Mucosa of rectum (tissue), 2 donors: Measurements from ENCODE around the gene NUBPL.
"Not testable (repeated sequence)": the region's sequence is repeated elsewhere in the genome, so short reads cannot be mapped to it uniquely, and the experiment has no call there.

Experiments used
- H3K27ac ChIP-seq, 2 donors: one replicate each; pipeline ENCODE4 v1.7.0; 2013; ENCODE audit warnings: inconsistent platforms in 2 of 2, low read depth in 2 of 2, low read length in 2 of 2
- H3K27me3 ChIP-seq, 2 donors: one replicate each; pipeline ENCODE4 v1.7.0; 2013; ENCODE audit warnings: low read length in 2 of 2; ENCODE audit not compliant: control insufficient read depth in 2 of 2, insufficient read depth in 2 of 2
- H3K36me3 ChIP-seq, 2 donors: one replicate each; pipeline ENCODE4 v1.7.0; 2013; ENCODE audit warnings: low read length in 2 of 2; ENCODE audit not compliant: control insufficient read depth in 2 of 2, insufficient read depth in 2 of 2
- H3K4me1 ChIP-seq, 2 donors: one replicate each; pipeline ENCODE4 v1.7.0; 2013; ENCODE audit warnings: low read length in 2 of 2, mild to moderate bottlenecking in 1 of 2; ENCODE audit not compliant: control insufficient read depth in 2 of 2, insufficient read depth in 2 of 2
- H3K4me3 ChIP-seq, 2 donors: one replicate each; pipeline ENCODE4 v1.7.0; 2013; ENCODE audit warnings: low read length in 2 of 2
- H3K9ac ChIP-seq, 2 donors: one replicate each; pipeline ENCODE4 v1.7.0; 2013; ENCODE audit warnings: low read length in 2 of 2, low read depth in 1 of 2, mild to moderate bottlenecking in 1 of 2
- H3K9me3 ChIP-seq, 2 donors: one replicate each; pipeline ENCODE4 v1.7.0; 2013; ENCODE audit warnings: low read length in 2 of 2; ENCODE audit not compliant: control insufficient read depth in 2 of 2
- donor health status: healthy.
- donor health status: Normal muscosa, but diverticular disease.

Gene NUBPL

DNA sequence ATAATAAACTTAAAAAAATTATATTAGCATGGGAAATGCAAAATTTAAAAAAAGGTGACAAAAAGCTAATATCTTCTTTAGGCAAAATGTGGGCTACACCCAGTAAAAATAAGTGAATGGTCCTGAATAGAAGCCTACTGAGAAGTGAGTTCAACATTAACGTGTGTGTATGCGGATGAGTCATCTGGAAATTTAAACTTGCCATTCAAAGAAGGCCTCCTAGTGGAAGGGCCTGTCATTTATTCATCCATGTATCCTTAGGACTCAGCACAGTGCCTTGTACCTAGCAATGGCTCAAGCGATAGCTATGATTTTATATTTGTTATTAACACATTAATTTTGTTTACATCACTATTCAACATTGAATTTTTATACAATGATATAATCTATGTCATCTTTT is 226.2 kb downstream of the NUBPL start:
- H3K36me3 ChIP-seq, result no peaks in the 10 kb centered on the region
- H3K4me3 ChIP-seq, result no peak overlapping the region
- no peaks in the 10 kb centered on the region for H3K27me3 ChIP-seq
- H3K27ac ChIP-seq, result no peak overlapping the region
- no peaks in the 10 kb centered on the region for H3K4me1 ChIP-seq
- H3K9me3 ChIP-seq, result no peaks in the 10 kb centered on the region
- no peak overlapping the region for H3K9ac ChIP-seq

DNA sequence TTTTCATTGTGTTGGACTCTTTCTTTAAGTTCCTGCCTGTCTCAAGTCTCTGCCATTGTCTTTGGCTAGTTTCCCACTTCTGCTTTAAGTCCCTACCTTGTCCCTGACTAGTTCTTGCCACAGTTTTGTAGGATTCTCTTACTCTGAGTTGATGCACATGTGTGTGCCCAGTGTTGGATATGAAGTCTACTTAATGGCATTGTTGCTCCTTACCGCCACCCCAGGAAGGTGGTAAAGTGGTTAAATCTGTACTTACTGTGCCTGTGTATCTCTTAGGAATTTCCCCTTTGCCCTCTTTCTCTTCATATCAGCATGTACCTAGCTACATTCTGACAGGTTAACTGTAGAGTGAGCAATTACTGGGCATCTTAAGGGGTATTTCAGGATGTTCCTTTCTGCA is 227.1 kb downstream of the NUBPL start:
- H3K9ac ChIP-seq, result no peak overlapping the region
- no peaks in the 10 kb centered on the region for H3K27me3 ChIP-seq
- no peaks in the 10 kb centered on the region for H3K4me1 ChIP-seq
- no peaks in the 10 kb centered on the region for H3K9me3 ChIP-seq
- H3K36me3 ChIP-seq, result no peaks in the 10 kb centered on the region
- no peak overlapping the region for H3K27ac ChIP-seq
- H3K4me3 ChIP-seq, result no peak overlapping the region

DNA sequence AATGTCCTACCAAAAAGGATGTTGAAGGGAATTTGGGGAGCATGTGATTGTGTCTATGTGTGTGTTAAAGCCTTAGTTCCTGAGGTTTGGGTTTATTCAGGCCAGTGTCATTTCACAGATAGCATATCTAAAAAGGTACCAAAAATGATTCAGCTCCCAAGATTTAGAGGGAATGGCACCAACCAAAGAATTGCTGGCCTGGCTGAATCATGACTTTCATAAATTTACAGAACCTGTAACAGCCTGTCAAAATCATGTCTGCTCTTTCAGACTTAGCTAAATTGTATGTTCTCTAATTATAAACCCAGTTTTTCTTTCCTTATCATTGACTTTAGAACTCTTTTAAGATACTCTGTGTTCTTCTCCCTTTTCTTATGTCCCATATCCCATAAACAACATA is 231.5 kb downstream of the NUBPL start:
- Histone ChIP-seq H3K9me3 (no peaks in the 10 kb centered on the region), H3K9ac (no peak overlapping the region), H3K27me3 (no peaks in the 10 kb centered on the region), H3K27ac (no peak overlapping the region), H3K4me1 (no peaks in the 10 kb centered on the region), H3K4me3 (no peak overlapping the region), H3K36me3 (no peaks in the 10 kb centered on the region)

DNA sequence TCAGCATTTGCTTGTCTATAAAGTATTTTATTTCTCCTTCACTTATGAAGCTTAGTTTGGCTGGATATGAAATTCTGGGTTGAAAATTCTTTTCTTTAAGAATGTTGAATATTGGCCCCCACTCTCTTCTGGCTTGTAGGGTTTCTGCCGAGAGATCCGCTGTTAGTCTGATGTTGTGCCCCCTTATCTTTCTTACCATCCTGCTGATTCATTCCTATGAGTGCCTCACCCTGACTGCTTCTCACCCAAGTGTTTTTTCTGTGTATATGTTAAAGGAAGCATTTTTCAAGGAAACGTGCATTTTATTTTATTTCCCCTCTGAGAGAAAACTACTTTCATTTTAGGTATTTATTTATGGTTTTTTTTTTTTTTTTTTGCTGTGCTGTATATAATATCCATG is 236.7 kb downstream of the NUBPL start:
- H3K36me3 ChIP-seq, H3K9ac ChIP-seq, H3K27me3 ChIP-seq, H3K27ac ChIP-seq, H3K9me3 ChIP-seq, H3K4me1 ChIP-seq, H3K4me3 ChIP-seq: not testable (repeated sequence)

DNA sequence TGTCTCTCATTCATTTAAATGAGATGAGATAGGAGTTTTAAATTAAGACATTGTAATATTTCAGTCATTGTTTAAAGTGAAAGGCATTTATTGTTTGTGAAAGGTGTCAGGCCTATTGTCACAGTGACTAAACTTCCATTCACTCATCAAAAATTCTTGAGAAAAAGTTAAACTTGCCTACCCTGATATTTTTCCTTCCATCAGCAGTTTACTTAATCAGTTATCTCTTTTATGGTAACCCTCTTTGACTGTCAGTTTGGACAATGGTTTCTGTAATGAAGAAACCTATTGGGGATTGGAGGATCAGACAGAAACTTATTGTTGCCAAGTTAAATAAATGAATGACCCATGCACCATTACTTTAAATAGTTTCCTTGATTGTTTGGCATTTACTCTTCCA is 241.6 kb downstream of the NUBPL start:
- Histone ChIP-seq H3K27me3 (no peaks in the 10 kb centered on the region), H3K4me1 (no peaks in the 10 kb centered on the region), H3K9me3 (no peaks in the 10 kb centered on the region), H3K36me3 (no peaks in the 10 kb centered on the region), H3K4me3 (no peak overlapping the region), H3K9ac (no peak overlapping the region), H3K27ac (no peak overlapping the region)

DNA sequence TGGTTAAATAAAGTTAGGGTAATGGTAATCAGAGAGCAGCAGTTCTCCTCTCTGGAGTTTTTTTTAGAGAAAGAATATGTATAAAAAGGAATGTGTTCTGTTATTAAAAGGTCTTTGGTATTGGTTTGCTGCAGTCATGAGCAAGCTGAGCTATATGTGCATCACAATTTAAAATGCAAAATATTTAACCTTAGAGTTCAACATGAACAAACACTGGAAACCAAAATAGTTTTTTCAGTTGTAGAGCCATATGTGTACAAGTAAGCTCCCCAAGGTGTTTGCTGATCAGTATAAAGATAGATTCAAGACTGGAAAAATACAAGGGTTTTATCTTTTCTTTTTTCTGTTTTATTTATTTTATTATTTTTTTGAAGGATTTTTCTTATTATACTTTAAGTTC is 245.0 kb downstream of the NUBPL start:
- H3K36me3 ChIP-seq, result no peaks in the 10 kb centered on the region
- H3K27me3 ChIP-seq, result no peaks in the 10 kb centered on the region
- H3K9ac ChIP-seq, result no peak overlapping the region
- H3K4me3 ChIP-seq, result no peak overlapping the region
- no peak overlapping the region for H3K27ac ChIP-seq
- no peaks in the 10 kb centered on the region for H3K4me1 ChIP-seq
- no peaks in the 10 kb centered on the region for H3K9me3 ChIP-seq

DNA sequence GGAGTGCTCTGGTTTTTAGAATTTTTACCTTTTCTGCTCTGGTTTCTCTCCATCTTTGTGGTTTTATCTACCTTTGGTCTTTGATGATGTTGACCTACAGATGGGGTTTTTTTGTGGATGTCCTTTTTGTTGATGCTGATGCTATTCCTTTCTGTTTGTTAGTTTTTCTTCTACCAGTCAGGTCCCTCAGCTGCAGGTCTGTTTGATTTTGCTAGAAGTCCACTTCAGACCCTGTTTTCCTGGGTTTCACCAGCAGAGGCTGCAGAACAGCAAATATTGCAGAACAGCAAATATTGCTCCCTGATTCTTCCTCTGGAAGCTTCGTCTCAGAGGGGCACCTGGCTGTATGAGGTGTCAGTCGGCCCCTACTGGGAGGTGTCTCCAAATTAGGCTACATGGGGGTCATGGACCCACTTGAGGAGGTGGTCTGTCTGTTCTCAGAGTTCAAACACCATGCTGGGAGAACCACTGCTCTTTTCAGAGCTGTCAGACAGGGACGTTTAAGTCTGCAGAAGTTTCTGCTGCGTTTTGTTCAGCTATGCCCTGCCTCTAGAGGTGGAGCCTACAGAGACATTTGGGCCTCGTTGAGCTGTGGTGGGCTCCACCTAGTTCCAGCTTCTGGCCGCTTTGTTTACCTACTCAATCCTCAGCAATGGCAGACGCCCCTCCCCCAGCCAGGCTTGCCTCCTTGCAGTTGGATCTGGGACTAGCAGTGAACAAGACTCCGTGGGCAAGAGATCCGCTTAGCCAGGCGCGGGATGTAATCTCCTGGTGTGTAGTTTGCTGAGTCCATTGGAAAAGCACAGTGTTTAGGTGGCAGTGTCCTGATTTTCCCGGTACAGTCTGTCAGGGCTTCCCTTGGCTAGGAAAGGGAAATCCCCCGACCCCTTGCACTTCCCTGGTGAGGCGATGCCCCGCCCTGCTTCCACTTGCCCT is 250.8 kb downstream of the NUBPL start:
- not testable (repeated sequence) for H3K27ac ChIP-seq, H3K9ac ChIP-seq, H3K4me3 ChIP-seq, H3K9me3 ChIP-seq, H3K36me3 ChIP-seq, H3K27me3 ChIP-seq, H3K4me1 ChIP-seq

DNA sequence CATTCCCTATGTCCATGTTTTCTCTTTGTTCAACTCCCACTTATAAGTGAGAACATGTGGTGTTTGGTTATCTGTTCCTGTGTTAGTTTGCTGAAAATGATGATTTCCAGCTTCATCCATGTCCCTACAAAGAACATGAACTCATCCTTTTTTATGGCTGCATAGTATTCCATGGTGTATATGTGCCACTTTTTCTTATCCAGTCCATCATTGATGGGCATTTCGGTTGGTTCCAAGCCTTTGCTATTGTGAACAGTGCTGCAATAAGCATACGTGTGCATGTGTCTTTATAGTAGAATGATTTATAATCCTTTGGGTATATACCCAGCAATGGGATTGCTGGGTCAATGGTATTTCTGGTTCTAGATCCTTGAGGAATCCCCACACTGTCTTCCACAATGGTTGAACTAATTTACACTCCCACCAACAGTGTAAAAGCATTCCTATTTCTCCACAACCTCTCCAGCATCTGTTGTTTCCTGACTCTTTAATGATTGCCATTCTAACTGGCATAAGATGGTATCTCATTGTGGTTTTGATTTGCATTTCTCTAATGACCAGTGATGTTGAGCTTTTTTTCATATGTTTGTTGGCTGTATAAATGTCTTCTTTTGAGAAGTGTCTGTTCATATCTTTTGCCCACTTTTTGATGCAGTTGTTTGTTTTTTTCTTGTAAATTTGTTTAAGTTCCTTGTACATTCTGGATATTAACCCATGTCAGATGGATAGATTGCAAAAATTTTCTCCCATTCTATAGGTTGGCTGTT is 252.7 kb downstream of the NUBPL start:
- not testable (repeated sequence) for H3K36me3 ChIP-seq, H3K9me3 ChIP-seq

DNA sequence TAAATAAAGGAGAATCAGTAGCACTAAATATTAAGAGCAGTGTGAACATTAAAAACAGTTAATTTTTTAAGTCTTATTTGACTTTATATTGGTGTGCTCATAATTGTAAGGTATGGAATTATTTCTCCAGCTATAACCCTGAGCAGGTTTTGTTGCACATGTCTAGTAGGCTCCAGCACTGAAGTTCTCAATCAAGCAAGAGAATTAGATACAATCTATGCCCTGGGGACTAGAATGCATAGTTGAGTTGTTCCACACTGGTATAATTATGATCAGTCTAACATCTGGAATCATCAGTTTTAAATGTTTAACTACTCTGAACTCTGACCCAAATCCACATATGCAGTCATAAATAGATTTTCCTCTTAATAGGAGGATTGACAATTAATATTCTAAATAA is 258.1 kb downstream of the NUBPL start:
- Histone ChIP-seq H3K36me3 (no peaks in the 10 kb centered on the region), H3K27ac (no peak overlapping the region), H3K9ac (no peak overlapping the region), H3K27me3 (no peaks in the 10 kb centered on the region), H3K4me1 (no peaks in the 10 kb centered on the region), H3K4me3 (no peak overlapping the region), H3K9me3 (no peaks in the 10 kb centered on the region)

More for the DNA sequence above, 252.7 kb downstream of the NUBPL start:
- not testable (repeated sequence) for H3K9ac ChIP-seq, H3K27ac ChIP-seq, H3K4me1 ChIP-seq, H3K4me3 ChIP-seq, H3K27me3 ChIP-seq

DNA sequence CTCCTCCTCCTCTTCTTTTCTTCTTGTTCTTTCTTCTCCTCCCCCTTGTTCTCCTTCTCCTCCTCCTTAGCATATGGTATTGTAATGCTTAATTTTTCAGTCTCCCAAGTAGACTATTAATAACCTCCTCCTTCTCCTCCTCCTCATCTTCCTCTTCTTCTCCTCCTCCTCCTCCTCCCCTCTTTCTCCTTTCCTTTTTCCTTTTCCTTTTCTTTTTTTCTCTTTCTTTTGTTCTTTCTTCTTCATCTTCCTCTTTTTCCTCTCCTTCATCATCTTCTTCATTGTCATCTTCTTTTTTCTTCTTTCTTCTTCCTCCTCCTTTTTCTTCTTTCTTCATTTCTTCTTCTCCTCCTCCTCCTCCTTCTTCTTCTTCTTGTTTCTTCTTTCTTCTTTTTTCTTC is 264.3 kb downstream of the NUBPL start:
- H3K36me3 ChIP-seq, result no peaks in the 10 kb centered on the region
- no peaks in the 10 kb centered on the region for H3K9me3 ChIP-seq
- H3K4me3 ChIP-seq, result no peak overlapping the region
- no peaks in the 10 kb centered on the region for H3K27me3 ChIP-seq
- H3K4me1 ChIP-seq, result no peaks in the 10 kb centered on the region
- no peak overlapping the region for H3K9ac ChIP-seq
- no peak overlapping the region for H3K27ac ChIP-seq
